HG03095 (cell line): Measurements from ENCODE around the gene GTF2IRD2.
"Not testable (repeated sequence)": the region's sequence is repeated elsewhere in the genome, so short reads cannot be mapped to it uniquely, and the experiment has no call there.

ENCODE experiments used
- ATAC-seq: cut with Tn5 transposase; IDR thresholded peaks from one replicate; pipeline ENCODE4 v1.9.1; 2021; ENCODE audit warnings: moderate library complexity; ENCODE audit not compliant: unreplicated experiment

The GTF2IRD2 gene

GRCh38 chr7:74850833-74851721 is at the start of gene GTF2IRD2:
GTF2IRD2 (minus strand) TSS chr7:74851605; CDS start chr7:74836378, 15,227 bp downstream.
- ATAC-seq = peak; percentile 78

GRCh38 chr7:74890158-74891123 is 39.0 kb upstream of the GTF2IRD2 start:
- not testable (repeated sequence) for ATAC-seq

DNA sequence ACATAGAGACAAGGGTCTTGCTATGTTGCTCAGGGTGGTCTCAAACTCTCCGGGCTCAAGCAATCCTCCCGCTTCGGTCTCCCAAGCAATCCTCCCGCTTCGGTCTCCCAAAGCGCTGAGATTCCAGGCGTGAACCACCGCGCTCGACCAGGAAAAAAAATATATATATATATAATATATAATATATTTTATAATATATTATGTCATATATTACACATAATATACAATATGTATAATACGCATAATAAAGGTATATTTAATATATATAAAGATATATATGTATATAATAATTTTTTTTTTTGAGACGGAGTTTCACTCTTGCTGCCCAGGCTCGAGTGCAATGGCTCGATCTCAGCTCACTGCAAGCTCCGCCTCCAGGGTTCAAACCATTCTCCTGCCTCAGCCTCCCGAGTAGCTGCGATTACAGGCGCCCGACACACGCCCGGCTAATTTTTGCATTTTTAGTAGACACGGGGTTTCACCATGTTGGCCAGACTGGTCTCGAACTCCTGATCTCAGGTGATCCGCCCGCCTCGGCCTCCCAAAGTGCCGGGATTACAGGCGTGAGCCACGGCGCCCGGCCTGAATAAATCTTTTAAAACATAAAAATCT is 38.2 kb upstream of the GTF2IRD2 start:
- not testable (repeated sequence) for ATAC-seq

DNA sequence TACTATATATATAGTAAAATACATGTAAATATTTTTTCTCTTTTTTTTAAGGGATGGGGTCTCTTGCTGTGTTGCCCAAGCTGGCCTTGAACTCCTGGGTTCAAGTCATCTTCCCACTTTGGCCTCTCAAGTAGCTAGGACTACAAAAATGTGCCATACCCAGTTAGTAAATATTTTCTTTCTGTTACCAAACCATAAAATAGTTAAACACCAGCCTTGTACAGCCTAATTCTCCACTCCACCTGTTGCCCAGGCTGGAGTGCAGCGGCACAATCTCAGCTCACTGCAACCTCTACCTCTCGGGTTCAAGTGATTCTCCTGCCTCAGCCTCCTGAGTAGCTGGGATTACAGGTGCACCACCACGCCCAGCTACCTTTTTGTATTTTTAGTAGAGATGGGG is 33.9 kb upstream of the GTF2IRD2 start:
- ATAC-seq = not testable (repeated sequence)

DNA sequence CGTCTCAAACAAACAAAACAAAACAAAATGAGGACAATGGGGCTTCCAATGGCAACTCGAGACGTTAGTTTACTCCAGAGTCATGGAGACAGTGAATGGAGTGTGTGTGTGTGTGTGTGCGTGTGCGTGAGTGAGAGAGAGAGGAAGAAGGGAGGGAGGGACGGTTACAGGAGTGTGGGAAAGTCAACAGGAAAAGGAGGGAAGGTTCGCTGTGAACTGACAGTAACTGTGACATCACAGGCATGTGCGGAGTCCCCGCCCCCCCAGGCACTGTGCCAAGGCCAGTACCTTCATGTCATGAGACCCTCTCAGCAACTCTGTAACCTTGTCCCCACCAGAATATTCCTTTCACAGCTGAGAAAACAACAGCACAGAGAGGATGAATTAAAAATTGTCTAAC is 30.7 kb upstream of the GTF2IRD2 start:
- not testable (repeated sequence) for ATAC-seq

GRCh38 chr7:74874748-74875512 is 23.5 kb upstream of the GTF2IRD2 start:
- ATAC-seq = not testable (repeated sequence)

DNA sequence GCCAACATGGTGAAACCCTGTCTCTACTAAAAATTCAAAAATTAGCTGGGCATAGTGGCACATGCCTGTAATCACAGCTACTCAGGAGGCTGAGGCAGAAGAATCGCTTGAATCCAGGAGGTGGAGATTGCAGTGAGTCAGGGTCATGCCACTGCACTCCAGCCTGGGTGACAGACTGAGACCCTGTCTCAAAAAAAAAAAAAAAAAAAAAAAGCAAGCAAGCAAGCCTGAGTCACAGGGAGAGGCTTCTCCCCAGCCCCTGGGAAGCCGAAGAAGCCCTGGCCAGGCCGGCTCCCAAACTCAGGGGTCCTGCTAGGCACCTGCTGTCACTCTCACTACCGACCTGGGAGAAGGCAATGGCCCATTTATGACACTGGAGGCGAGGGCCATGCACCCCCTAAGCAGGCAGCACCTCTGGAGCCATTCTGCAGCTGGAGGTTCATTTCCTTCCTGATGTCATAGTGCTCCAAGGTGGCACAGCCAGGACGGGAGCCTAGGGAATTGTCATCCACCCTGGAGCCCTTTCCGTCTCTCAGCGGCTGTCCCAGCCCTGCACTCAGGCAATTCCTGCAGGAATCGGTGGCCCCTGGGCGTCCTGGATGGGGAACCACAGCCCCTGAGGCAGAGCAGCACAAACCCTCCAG is 22.8 kb upstream of the GTF2IRD2 start:
- not testable (repeated sequence) for ATAC-seq

- ATAC-seq = not testable (repeated sequence)
These were observed 21.1 kb upstream of the GTF2IRD2 start for GRCh38 chr7:74872542-74872941.

GRCh38 chr7:74865777-74866176 is 14.4 kb upstream of the GTF2IRD2 start:
- ATAC-seq = not testable (repeated sequence)

DNA sequence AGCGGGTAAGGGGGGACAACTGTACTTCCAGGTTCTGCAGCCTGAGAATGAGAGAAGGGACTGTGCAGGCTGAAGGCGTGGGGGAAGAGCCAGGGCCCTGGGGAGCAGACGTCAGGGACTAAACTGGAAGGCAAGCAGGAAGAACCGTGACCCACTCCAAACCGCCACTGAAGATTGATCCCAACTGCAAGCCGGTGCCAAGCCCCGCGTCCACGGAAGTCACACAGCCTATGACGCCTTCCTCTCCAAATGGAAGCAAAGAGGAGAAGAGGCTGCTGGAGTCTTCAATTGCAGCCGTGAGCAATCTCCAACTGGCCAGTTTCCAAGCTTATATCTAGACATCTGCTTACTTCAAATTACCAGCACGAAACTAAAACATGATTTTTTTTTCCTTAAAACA is 1.6 kb downstream of the GTF2IRD2 start:
- ATAC-seq = not testable (repeated sequence)

GRCh38 chr7:74830411-74830810 is 21.0 kb downstream of the GTF2IRD2 start:
- not testable (repeated sequence) for ATAC-seq

DNA sequence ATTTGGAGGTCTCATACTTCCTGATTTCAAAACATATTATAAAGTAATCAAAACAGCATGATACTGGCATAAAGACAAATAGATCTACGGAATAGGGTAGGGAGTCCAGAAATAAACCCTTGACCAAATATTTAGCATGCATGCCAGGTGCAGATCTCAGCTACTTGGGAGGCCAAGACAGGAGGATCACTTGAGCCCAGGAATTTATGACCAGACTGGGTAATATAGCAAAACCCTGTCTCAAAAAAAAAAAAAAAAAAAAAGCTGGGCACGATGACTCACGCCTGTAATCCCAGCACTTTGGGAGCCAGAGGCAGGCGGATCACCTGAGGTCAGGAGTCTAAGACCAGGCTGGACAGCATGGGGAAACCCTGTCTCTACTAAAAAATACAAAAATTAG is 21.4 kb downstream of the GTF2IRD2 start:
- ATAC-seq = not testable (repeated sequence)

- ATAC-seq = not testable (repeated sequence)
These were observed 30.1 kb downstream of the GTF2IRD2 start for GRCh38 chr7:74821259-74821658.

- peak; percentile 84 for ATAC-seq
These were observed 31.1 kb downstream of the GTF2IRD2 start for GRCh38 chr7:74820146-74820805.

- ATAC-seq = not testable (repeated sequence)
These were observed 35.5 kb downstream of the GTF2IRD2 start for GRCh38 chr7:74815882-74816281.

GRCh38 chr7:74798644-74799043 is 52.8 kb downstream of the GTF2IRD2 start:
- not testable (repeated sequence) for ATAC-seq

- not testable (repeated sequence) for ATAC-seq
These were observed 53.4 kb downstream of the GTF2IRD2 start for GRCh38 chr7:74797848-74798622.

DNA sequence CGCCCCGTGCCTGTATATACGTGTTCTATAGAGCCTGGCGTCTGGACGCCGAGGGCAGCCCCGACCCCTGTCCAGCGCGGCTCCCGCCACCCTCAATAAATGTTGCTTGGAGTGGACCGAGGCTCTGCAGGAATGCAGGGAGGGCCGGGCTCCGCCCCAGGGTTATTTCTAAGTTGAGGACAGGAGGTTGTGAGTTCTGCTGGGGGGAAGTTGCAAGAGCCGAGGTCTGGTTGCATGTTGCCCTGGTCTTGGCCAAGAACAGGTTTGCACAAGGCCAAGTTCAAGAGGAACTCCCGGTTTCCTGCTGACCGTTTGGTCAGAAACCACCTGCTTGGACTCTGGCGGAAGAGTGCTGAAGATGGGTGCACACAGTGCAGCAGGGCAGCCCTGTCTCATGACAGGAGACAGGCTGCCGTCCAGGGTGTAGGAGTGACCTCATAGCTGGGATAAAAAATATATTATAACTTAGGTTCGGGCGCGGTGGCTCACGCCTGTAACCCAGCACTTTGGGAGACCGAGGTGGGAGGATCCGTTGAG is 62.1 kb downstream of the GTF2IRD2 start:
- ATAC-seq = peak; percentile 1
